Putamen (tissue), 1 donor: ENCODE data around the gene DGAT2.

Source experiments
- DNase-seq: peaks from one replicate; pipeline ENCODE4 v3.0.0-alpha.2; 2016; ENCODE audit warnings: low spot score

The DGAT2 gene

GRCh38 chr11:75801362-75802020, 32.9 kb downstream of the DGAT2 start:
- no peak for DNase-seq

- DNase-seq = no peak
Observed at GRCh38 chr11:75802021-75802912, 33.7 kb downstream of the DGAT2 start.

GRCh38 chr11:75802913-75803820, 34.6 kb downstream of the DGAT2 start:
- peak; percentile 82 for DNase-seq

- DNase-seq = no peak
Observed at GRCh38 chr11:75809111-75809510, 40.5 kb downstream of the DGAT2 start.

- DNase-seq = no peak
Observed at GRCh38 chr11:75809991-75810390, 41.4 kb downstream of the DGAT2 start.

GRCh38 chr11:75810637-75811390, 42.2 kb downstream of the DGAT2 start:
- no peak for DNase-seq

- DNase-seq = no peak
Observed at GRCh38 chr11:75811485-75811884, 42.9 kb downstream of the DGAT2 start.

GRCh38 chr11:75812542-75813040, 44.0 kb downstream of the DGAT2 start:
- DNase-seq = no peak

- DNase-seq = no peak
Observed at GRCh38 chr11:75813124-75813523, 44.5 kb downstream of the DGAT2 start.

- DNase-seq = no peak
Observed at GRCh38 chr11:75813622-75814039, 45.1 kb downstream of the DGAT2 start.

GRCh38 chr11:75814363-75814676, 45.7 kb downstream of the DGAT2 start:
- DNase-seq = no peak

- peak; percentile 100 for DNase-seq
Observed at GRCh38 chr11:75814677-75815344, 46.2 kb downstream of the DGAT2 start, which contains the start of gene UVRAG. Gene UVRAG (plus strand): TSS chr11:75815210. CDS start chr11:75815408, 198 bp downstream.

- DNase-seq = no peak
Observed at GRCh38 chr11:75815345-75816168, 47.0 kb downstream of the DGAT2 start.

GRCh38 chr11:75816561-75817239, 48.1 kb downstream of the DGAT2 start:
- no peak for DNase-seq

GRCh38 chr11:75820645-75821044, 52.1 kb downstream of the DGAT2 start:
- DNase-seq = no peak

GRCh38 chr11:75821202-75821601, 52.6 kb downstream of the DGAT2 start:
- DNase-seq = no peak

GRCh38 chr11:75822541-75822940, 54.0 kb downstream of the DGAT2 start:
- no peak for DNase-seq

GRCh38 chr11:75823415-75823814, 54.8 kb downstream of the DGAT2 start:
- DNase-seq = no peak

GRCh38 chr11:75823946-75824345, 55.4 kb downstream of the DGAT2 start:
- DNase-seq = no peak
